Measurements from ENCODE around the gene FKBP11.
"Not testable (repeated sequence)": the region's sequence is repeated elsewhere in the genome, so short reads cannot be mapped to it uniquely, and the experiment has no call there.

Gene FKBP11

DNA sequence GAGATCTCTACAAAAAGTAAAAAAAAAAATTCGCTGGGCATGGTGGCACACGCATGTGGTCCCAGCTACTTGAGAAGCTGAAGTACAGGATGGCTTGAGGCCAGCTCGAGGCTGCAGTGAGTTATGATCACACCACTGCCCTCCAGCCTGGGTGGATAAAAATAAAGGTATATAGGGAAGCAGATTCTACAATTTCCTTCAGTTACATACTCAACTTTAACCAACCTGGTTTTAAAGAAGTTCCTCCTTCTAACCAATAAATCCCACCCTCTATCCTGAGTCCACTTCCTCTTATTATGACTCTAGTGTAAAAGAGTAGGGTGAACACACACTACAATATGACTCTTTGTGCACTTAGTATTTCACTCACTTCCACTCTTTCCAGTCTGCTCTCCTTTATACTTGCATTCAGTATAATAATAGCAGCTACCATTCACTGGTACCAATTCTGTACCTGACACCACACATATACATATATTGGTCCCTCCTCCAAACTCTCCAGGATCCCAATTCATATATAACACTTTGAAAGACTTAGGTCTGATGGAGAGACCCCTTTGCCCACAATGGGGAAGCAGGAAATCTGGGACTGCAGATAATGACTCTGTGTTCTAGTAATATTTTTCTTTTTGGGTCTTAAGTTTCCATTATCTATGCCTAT lies 29.7 kb upstream of the FKBP11 start:
- no peak for DNase-seq (ENCODE audit: low read depth)

DNA sequence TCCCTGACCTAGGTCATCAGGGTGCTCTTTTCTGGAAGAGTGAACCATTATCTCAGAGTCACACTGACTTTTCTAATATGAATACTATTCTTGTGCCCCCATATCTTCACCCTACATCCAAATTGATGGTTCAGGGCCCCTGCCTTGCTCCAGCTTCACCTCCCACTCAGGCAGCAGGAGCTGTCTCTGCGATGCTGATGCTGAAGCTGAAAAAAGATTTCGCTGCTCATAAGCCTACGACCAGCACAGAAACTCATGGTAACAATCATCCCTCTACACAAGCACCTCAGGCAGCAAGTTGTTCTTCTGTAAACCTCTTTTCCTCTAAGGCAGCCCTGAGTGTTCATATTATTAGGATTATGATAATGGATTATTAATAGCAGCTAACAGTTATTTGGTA lies 28.8 kb upstream of the FKBP11 start:
- no peak for DNase-seq (ENCODE audit: low read depth)

DNA sequence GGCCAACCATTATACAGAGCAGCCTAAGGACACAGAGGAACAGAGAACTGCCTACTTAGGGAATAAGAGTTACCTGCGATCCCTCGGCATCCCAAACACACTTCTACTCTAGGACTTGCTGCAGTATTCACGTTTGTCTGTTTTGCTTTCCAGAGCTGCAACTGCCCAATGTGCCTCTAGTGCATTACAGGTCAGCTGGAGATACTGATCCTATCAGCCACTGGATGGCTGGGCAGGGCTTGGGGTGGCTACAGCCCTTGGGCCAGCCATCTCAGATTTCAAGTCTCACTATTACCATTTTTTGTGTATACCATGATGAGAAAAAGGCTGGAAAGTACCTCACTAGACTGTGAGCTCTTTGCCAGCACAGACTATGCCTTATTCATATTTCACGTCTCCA lies 27.4 kb upstream of the FKBP11 start:
- no peak for DNase-seq (ENCODE audit: low read depth)

DNA sequence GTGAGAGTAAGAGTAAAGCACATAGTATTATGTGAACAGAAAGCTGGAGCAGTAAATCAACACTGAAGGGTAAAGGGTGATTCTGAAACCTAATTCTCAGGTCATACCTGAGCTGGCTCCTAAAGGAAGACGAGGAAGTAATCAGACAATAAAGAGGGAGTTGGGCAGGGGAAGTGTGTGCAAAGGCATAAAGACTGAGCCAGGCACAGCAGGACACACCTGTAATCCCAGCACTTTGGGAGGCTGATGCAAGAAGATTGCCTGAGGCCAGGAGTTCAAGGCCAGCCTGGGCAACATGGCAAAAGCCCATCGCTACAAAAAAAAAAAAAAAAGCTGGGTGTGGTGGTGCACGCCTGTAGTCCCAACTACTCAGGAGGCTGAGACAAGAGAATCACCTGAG lies 22.4 kb upstream of the FKBP11 start:
- DNase-seq (ENCODE audit: low read depth): no peak

DNA sequence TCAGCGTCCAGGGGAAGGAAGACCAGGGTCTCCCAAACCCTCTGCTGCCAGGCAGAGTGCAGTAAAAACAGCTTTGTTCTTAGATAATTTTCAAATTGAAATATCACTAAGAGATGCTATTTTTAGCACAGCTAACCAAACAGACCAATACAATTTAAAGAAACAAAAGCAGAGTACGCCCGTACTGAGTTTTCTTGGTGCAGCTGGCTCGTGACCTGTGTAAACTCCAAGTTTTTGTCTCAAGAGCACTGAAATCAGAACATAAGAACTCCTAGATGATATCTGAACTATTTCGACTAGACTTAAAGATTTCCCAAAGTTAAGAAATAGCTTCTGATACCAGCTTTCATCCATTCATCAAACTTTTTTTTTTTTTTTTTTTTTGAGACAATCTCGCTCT lies 21.7 kb upstream of the FKBP11 start:
- no peak for DNase-seq (ENCODE audit: low read depth)

DNA sequence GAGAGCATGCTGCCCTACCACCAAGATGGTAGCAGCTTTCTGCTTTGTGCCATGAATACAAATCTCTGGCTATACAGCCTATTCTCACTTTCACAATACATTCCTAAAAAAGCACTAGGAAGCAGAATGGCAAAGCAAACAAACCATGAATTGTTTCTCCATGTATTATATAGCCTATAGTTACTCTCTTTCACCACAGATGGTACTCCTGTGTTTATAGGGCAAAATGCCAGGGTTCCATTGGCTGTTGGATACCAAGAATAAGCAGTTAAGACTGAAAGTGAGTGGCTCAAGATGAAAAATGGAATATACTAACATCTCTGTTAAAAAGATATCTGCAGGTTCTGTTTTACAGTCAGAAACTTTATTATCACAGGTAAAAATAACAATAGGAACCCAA lies 20.9 kb upstream of the FKBP11 start:
- no peak for DNase-seq (ENCODE audit: low read depth)

DNA sequence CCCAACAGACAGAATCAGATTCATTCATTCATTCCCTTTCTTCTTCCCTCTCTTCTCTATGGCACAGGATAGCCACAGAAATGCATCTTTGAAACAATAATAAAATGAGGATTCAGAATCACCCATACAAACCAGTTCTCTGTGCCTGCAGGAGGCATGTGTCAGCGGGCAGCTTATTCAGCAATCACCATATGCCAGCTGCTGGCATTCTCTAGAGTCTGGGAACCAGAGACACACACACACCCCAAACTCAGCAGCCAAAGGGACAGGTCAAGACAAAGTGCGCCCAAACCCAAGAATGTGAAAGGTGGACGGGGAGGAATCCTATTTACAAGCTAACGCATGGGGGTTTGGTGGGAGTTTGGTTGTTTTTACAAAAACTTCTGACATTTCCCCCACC lies 17.9 kb upstream of the FKBP11 start:
- DNase-seq (ENCODE audit: low read depth): no peak

DNA sequence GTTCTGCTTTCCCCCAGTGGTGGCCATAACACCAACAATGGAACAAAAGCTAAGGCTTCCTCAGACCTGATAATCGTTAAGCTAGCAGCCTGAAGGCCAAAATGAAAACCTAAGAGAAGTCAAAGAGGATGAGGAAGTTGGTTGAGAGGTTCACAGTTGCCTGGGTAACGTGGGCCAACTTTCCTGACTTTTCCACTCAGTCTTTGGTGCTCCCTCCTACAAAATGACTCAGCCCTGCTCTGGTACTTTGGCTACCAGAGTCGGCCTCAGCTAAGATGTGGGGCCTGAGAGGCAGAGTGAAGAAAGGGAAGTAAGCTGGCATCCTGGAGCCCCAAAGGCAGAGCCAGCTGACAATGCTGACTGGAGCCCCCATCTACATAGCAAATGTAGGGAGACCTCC lies 14.9 kb upstream of the FKBP11 start:
- DNase-seq (ENCODE audit: low read depth): no peak

DNA sequence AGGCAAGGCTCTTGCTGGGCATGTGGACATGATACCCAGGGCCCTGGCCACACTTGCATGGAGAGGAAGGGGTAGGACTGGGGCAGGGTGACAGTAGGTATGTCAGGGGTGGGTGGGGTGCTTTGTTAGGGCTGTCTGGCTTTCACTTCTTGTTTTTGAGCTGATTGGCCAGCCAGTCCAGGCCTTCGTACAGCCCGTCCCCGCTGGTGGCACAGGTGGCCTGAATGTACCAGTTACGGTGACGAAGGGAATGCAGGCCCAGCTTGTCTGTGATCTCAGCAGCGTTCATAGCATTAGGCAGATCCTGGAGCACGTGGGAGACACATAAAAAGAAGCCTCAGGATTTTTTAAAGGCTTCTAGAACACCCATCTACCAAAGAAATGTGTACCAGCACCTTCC lies 13.5 kb upstream of the FKBP11 start:
- no peak for DNase-seq (ENCODE audit: low read depth)

DNA sequence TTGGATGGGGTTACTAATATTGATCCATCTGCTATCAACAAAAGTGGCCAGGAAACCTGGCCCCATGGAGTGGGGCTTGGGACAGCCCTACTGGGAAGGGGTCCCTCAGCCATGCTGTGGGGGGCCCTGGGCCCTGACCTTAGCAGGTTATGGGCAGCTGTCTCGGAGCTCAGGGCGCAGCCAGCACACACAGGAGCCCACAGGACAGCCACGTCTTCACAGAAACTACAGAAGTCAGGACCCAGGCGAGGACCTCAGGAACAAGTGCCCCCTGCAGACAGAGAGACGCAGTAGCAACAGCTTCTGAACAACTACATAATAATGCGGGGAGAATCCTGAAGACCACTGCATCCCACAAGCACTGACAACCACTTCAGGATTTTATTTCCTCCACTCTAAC lies 11.9 kb upstream of the FKBP11 start:
- DNase-seq (ENCODE audit: low read depth): no peak

DNA sequence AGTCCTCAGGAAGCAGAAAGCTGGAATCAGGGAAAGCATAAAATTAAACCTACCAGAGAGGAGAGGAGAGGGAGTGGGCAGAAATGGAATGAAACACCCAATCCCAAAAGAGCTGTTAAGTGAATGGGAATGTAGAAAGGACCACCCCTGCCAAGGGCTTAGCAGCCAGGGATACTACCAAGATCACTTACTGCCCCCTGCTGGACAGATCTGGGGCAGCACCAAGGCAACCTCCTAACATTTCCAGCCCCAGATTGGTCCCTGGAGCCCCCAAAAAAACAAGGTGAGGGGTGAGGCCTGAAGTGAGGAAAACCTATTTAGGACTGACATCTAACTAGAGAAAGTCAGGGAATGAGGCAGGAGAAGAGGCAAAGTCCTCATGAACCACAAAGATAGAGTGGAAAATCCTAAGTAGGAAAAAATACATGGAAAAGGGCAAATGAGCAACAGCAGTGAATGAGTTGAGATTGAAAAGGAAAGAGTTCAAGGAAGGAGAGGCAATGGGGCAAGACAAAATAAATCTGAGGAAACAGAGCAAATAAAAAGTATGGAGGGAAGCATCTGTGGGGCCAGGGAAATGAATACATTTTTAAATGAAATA lies 11.2 kb upstream of the FKBP11 start:
- peak; percentile 72 for DNase-seq (ENCODE audit: low read depth)

DNA sequence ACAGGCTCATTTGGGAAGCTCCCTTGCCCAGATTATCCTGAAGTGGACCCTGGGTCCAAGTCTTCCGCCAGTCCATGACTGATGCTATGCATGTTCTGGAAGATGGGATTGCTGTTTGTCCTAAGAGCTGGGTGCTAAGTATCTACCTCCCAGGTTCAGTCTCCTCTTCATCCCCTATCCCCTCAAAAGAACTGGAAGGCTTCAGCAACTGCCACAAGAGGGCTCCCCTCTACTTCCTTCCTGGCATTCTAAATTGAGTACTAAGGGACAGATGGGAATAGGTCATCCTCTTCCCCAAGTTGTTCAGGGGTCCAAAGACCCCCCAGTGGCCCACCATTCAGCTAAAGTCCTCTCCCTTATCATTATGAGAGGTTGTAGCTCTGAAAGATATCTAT lies 9.0 kb upstream of the FKBP11 start:
- DNase-seq (ENCODE audit: low read depth): no peak

DNA sequence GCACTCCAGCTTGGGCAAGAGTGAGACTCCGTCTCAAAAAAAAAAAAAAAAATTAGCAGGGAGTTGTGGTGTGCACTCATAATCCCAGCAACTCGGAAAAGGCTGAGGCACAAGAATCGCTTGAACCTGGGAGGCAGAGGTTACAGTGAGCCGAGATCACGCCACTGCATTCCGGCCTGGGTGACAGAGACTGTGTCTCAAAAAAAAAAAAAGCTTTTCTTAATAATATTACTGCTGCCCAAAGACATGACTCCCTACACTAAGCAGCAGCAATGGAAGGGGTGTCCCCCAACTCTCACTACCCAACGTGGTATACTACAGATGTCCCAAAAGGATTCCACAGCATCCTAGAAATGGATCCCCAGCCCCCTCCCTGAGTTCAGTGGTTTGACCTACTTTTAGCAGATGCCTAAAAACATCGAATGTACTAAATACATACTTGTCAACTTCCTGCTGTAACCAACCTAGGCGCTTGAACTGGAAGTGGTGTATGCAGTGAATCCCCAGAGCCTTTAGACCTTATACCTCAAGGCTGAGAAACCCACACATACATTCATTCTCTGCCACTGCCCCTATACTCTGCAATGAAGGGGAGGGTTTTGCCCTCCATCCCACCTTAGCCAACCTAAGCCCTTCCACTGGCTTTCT lies 8.5 kb upstream of the FKBP11 start:
- no peak for DNase-seq (ENCODE audit: low read depth)

DNA sequence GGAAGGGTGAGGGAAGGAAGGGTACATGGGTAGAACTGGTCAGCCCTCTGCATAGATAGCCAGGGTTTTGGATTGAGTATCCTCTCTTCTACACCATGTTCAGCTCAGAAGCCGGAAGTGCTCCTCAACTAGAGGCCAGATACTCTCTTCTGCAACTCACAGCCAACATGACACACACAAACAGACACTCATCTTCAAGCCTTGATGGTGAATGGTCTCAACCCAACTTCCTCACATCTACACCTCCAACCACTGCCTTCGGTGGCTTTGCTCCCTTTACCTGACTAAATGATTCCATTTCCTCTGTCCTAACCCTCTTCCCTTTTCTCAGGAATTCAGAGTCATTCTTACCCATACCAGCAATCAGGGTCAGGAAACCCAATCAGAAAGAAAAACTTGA lies 7.6 kb upstream of the FKBP11 start:
- no peak for DNase-seq (ENCODE audit: low read depth)

DNA sequence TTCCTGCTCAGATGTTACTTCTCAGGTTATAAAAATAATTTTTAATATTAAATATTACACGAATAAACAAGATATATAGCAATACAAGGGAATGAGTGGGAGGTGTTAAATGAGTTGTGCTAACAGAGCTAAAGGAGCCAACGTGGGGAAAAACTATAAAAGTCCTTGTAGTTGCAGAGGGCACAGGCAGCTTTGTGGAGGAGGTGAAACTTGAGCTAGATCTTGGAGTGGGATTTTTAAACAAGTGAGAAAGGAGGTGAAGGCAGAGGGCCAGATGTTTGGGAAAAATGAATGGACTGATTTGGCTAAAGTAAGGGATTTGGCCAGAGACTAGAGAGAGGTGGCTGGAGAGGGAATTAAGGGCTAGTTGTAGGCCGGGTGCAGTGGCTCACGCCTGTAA lies 5.2 kb upstream of the FKBP11 start:
- DNase-seq (ENCODE audit: low read depth): no peak

DNA sequence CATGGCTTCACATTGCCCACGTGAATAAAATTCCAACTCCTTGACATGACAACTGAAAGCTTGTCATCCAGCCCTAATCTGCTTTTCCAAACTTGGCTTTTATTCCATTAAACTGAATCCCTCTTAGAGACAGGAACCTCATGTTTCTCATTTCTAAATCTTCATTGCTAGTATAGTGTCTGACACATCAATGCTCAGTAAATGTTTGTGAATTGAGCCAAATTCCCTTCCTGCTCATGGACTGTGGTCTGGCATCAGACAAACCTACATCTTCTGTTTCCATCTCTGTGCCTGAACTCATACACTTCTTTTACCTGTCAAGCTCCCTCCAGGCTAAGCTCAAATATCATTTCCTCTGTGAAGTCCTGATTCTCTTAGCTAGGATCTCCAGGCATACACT lies 4.3 kb upstream of the FKBP11 start:
- DNase-seq (ENCODE audit: low read depth): no peak

DNA sequence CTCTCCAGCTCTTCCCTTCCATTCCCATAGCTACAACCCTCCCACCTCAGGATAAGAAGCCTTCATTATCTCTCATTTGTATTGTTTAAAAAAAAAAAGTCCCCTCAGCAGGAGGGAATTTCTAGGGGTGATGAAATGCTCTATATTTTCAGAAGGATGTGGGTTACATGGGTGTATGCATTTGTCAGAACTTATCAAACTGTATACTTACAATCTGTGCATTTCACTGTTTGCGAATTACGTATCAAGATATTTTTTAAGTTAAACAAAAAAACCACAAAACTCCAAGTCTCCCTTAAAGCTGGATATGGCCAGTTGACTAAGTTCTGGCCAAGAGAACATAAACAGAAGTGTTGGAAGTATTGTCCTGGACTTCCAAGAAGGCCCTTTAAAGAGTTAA lies 2.0 kb upstream of the FKBP11 start:
- no peak for DNase-seq (ENCODE audit: low read depth)

DNA sequence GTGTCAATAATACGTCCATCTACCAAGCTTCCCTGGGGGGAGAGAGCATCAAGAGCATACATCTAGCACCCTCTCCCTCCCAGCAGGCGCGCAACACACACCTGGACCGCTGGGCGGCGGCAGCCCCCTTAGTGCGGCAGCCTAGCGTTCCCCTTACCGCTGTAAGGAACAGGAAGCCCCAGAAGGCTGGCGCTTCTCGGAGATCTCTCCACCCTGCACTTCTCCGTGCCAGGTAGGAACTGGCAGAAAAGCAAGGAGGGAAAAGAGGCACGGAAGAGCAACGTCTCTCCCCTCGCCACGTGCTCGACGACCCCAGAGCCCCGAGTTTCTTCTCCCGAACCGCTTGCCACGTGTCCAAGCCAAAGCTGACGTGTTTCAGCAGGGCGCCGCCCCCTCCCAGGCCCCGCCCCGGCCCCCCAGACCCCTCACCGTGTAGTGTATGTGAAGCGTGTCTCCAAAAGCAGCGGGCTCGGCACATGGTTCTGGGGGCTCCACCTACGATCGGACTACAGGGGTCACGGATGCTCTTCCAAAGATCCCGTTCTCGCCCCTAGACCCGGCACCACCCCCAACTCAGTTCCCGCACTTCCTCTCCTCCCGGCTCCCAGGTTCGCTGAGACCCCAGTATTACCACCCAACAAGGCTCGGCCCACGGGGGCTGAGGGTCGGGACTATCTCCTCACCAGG lies 532 bp downstream of the FKBP11 start:
- peak; percentile 72 for DNase-seq (ENCODE audit: low read depth)

DNA sequence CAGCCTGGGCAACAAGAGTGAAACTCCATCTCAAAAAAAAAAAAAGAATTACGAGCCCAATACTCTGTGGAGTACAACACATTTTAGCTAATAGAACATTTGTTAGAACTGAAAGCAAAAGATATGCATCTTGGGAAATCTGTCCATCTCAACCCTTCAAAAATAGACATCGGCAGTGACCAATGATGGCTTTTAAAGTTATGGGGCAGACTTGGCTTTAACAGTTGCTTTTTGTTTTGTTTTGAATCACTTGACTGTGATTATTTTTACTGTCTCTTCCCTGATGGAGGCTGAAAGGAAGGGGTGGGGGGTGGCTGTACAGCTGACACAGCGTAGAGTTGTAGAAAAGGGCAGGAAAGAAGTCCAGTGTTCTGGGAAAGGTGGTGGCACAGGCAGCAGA lies 2.2 kb downstream of the FKBP11 start:
- DNase-seq (ENCODE audit: low read depth): no peak

DNA sequence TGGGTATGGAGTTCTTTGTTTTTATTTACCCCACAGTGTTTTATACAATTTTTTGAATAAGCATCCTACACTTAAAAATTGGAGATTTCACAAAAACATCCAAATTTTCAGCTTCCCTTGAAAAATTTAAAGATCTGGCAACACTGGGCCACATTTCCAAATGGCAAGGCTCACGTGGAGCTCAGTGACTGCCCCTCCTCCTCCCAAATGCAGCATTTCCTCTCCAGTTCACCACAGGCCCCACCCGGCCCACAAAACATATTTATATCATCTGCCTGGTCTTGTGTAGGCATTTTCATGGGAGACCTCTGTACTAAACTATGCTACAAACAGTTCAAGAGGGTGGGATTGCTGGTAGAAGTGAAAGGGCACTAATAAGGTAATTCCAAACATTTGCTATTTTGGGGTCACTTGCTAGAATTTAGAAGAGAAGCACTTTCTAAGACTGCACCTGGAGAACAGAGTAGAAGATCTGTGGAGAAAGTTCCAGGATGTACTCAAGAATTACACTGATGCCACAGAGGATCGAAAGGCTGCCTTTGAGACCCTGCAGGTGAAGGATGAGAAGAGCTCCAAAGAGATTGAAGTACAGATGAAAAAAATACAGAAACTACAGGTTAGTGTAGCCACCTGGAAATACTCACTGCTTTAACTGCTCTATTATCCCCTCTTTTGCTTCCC lies 7.3 kb downstream of the FKBP11 start:
- DNase-seq (ENCODE audit: low read depth): peak; percentile 13

DNA sequence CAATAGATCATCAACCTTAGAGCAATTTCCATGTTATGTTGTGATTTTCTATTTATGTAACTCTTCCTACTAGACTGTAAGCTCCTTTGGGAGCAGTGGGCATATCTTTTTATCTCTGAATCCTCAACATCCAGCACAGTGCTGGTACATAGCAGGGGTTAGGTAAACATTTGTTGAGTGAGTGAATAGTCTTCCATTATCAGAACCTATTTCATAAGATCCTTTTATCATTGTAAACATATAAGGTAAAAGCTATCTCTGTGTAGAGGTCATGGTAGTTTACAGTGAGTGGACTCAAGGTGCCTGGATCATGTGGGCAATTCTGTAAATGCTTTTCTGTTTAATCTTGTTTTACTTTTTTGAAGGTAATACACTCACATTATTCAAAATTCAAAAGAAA lies 15.1 kb downstream of the FKBP11 start:
- DNase-seq (ENCODE audit: low read depth): no peak

DNA sequence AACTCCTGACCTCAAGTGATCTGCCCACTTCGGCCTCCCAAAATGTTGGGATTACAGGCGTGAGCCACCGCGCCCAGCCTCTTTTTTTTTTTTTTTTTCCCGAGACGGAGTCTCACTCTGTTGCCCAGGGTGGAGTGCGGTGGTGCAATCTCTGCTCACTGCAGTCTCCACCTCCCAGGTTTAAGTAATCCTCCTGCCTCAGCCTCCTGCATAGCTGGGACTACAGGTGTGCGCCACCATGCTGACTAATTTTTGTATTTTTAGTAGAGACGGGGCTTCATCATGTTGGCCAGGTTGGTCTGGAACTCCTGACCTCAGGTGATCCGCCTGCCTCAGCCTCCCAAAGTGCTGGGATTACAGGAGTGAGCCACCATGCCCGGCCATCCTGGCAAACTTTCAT lies 15.6 kb downstream of the FKBP11 start:
- DNase-seq (ENCODE audit: low read depth): not testable (repeated sequence)

DNA sequence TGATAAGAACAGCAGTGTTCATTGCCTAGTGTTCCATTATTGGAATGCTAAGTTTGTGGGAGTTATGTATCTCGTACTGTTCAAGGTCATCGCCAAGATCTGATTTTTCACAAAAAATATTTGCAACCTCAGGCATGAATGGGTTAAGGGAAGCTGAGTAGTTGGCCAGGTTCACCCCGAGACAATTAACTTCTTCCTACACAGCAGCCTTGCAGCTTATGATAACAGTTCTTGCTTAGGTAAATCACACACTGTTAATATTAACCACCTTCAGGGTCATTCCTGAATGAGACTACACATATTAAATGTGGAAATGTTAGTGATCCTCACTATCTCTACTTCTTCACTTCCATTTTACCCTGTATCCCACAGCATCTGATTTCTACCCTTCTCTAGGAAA lies 18.0 kb downstream of the FKBP11 start:
- no peak for DNase-seq (ENCODE audit: low read depth)
